Ascending aorta (tissue), 2 donors: ENCODE results near the gene CTSZ. TPM values are rescaled to one million over a fixed set of nuclear protein-coding genes. Genes with fewer than 3 reads are reported as not detected.
A peak's percentile ranks its signal among the peaks of the same experiment; 100 is the strongest.

Experiments
- DNase-seq, 2 donors: peaks; one replicate each; pipeline ENCODE4 v3.0.0-alpha.2; 2019; ENCODE audit warnings: low spot score in 2 of 2
- H3K27ac ChIP-seq, 2 donors: fragments of 200-600 bp; sonication (generic); one replicate each; pipeline ENCODE4 v1.5.1; 2016 to 2017; ENCODE audit warnings: mild to moderate bottlenecking in 1 of 2
- H3K27me3 ChIP-seq: fragments of 200-600 bp; sonication (generic); one replicate; pipeline ENCODE4 v1.5.1; 2017
- H3K36me3 ChIP-seq, 2 donors: fragments of 200-600 bp; sonication (generic); one replicate each; pipeline ENCODE4 v1.5.1; 2016
- H3K4me1 ChIP-seq, 2 donors: fragments of 200-600 bp; sonication (generic); one replicate each; pipeline ENCODE4 v1.5.1; 2016 to 2017; ENCODE audit warnings: mild to moderate bottlenecking in 1 of 2
- H3K4me3 ChIP-seq, 2 donors: fragments of 200-600 bp; sonication (generic); one replicate each; pipeline ENCODE4 v1.5.1; 2016 to 2017; ENCODE audit warnings: mild to moderate bottlenecking in 1 of 2
- H3K9me3 ChIP-seq, 2 donors: fragments of 200-600 bp; sonication (generic); one replicate each; pipeline ENCODE4 v1.5.1; 2016
- CTCF ChIP-seq, 3 experiments: fragments of 200-600 bp in 2 of 3; fragments of 450-650 bp in 1 of 3; sonication (generic) in 2 of 3; IDR thresholded peaks; one replicate each; pipeline ENCODE4 v1.5.1; 2016 to 2019; ENCODE audit warnings: antibody characterized with exemption in 3 of 3, mild to moderate bottlenecking in 1 of 3, moderate library complexity in 1 of 3
- intact Hi-C: fragments of 100-400 bp; cut with DNase I; formaldehyde crosslinking; loops from one replicate; pipeline ENCODE4 v1.15.1; 2023
- total RNA-seq: library from RNA; depleted of rRNA; stranded (reverse); fragments of >200 nt; gene quantifications from one replicate; pipeline ENCODE4 v1.1.0, GENCODE V29; 2016

The CTSZ gene
- total RNA-seq, 1 donor from 2014 or later: 342 TPM

- Histone ChIP-seq H3K4me1 (peaks cover 11 to 27% of the 10 kb centered on the region in 2 donors), H3K27me3 (no peaks in the 10 kb centered on the region), H3K27ac (peak overlapping the region; percentile 88), H3K9me3 (no peaks in the 10 kb centered on the region), H3K36me3 (peaks cover 26 to 30% of the 10 kb centered on the region in 2 donors), H3K4me3 (peak overlapping the region in 1 of 2 donors; percentile 73)
- TF ChIP-seq CTCF (IDR thresholded peaks at IDR 0.05): no peak
- intact Hi-C loops: no loop called here
- DNase-seq: peak in 1 of 2 donors; percentile 60
Observed at GRCh38 chr20:59003836-59004492, 3.1 kb downstream of the CTSZ start.

- no peaks in the 10 kb centered on the region for H3K27me3 ChIP-seq
- peaks cover 35 to 40% of the 10 kb centered on the region in 2 donors for H3K36me3 ChIP-seq
- peak overlapping the region in 1 of 2 donors; percentile 88 for H3K27ac ChIP-seq
- no peaks in the 10 kb centered on the region for H3K9me3 ChIP-seq
- no peak for DNase-seq
- H3K4me1 ChIP-seq: peaks cover 11 to 27% of the 10 kb centered on the region in 2 donors
- H3K4me3 ChIP-seq: no peak overlapping the region
- intact Hi-C loops: no loop called here
- no peak for TF ChIP-seq CTCF (IDR thresholded peaks at IDR 0.05)
Observed at GRCh38 chr20:59002874-59003399, 4.1 kb downstream of the CTSZ start.

GRCh38 chr20:59002388-59002787, 4.7 kb downstream of the CTSZ start:
- H3K27ac ChIP-seq: no peak overlapping the region
- H3K36me3 ChIP-seq: peaks cover 41 to 45% of the 10 kb centered on the region in 2 donors
- no peak for TF ChIP-seq CTCF (IDR thresholded peaks at IDR 0.05)
- H3K27me3 ChIP-seq: no peaks in the 10 kb centered on the region
- H3K9me3 ChIP-seq: no peaks in the 10 kb centered on the region
- no peak for DNase-seq
- intact Hi-C loops: no loop called here
- H3K4me3 ChIP-seq: no peak overlapping the region
- H3K4me1 ChIP-seq: peaks cover 11 to 22% of the 10 kb centered on the region in 2 donors

GRCh38 chr20:59001449-59002171, 5.4 kb downstream of the CTSZ start:
- H3K27ac ChIP-seq: no peak overlapping the region
- TF ChIP-seq CTCF (IDR thresholded peaks at IDR 0.05): no peak
- no peak for DNase-seq
- intact Hi-C loops: no loop called here
- no peaks in the 10 kb centered on the region for H3K27me3 ChIP-seq
- H3K4me1 ChIP-seq: peaks cover 11 to 20% of the 10 kb centered on the region in 2 donors
- H3K4me3 ChIP-seq: no peak overlapping the region
- H3K9me3 ChIP-seq: no peaks in the 10 kb centered on the region
- H3K36me3 ChIP-seq: peaks cover 47 to 53% of the 10 kb centered on the region in 2 donors

GRCh38 chr20:59001068-59001448, 6.0 kb downstream of the CTSZ start:
- intact Hi-C loops: no loop called here
- no peak for DNase-seq
- TF ChIP-seq CTCF (IDR thresholded peaks at IDR 0.05): no peak
- Histone ChIP-seq H3K27ac (no peak overlapping the region), H3K36me3 (peaks cover 53 to 59% of the 10 kb centered on the region in 2 donors), H3K9me3 (no peaks in the 10 kb centered on the region), H3K4me3 (no peak overlapping the region), H3K4me1 (peaks cover 9 to 15% of the 10 kb centered on the region in 2 donors), H3K27me3 (no peaks in the 10 kb centered on the region)
